ENCODE data around the gene ETFB.
"Not testable (repeated sequence)": the region's sequence is repeated elsewhere in the genome, so short reads cannot be mapped to it uniquely, and the experiment has no call there.

The ETFB gene

GRCh38 chr19:51365965-51366388, at the start of gene ETFB:
ETFB (minus strand) TSS chr19:51366388; CDS start chr19:51366326, 62 bp downstream.
- DNase-seq, result no peak

DNA sequence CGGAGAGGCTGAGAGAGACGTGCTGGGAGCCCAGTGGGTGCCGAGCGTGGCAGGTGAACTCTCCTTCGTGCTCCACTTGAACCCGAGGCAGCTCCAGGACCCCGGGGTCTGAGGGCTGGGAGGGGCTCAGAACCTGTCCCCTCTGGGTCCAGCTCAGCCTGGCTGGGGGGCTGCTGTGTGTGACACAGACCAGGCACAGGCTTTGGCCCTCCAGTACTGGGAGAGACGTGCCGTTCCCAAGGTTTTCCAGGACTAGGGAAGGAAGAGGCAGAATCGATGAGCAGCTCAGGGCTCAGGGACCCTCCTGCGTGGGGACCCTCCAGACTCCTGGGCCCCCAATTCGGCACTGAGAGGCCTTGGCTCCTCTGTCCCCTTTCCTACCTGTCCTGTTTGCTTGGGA, 49.0 kb upstream of the ETFB start:
- no peak for DNase-seq

- DNase-seq, result no peak
These were observed 45.0 kb upstream of the ETFB start for GRCh38 chr19:51410950-51411748.

DNA sequence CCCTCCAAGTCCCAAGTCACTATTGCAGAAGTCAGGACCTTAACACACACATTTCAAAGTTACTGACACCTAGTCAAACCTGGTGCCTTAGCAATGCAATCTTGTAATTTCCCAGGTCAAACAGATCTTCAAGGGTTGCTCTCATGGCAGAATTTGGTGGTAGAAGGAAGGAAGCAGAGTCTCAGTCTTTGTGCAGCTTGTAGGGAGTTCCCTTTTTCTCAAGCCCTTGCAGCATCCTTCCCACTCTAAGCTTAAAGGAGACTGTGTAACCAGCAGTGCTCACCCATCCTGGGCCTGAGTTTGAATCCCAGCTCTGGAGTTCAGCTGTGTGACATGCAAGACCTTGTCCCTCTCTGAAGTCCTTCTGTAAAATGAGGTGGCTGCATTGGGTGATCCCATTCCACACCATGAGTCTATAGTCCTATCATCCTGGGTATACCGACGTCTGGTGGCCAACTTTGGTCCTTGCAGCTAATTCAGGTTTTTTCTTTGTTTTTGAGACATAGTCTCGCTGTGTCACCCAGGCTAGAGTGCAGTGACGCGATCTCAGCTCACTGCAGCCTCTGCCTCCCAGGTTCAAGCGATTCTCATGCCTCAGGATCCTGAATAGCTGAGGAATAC, 41.4 kb upstream of the ETFB start:
- DNase-seq, result peak; percentile 44

GRCh38 chr19:51402117-51402516, 35.9 kb upstream of the ETFB start:
- DNase-seq, result no peak

DNA sequence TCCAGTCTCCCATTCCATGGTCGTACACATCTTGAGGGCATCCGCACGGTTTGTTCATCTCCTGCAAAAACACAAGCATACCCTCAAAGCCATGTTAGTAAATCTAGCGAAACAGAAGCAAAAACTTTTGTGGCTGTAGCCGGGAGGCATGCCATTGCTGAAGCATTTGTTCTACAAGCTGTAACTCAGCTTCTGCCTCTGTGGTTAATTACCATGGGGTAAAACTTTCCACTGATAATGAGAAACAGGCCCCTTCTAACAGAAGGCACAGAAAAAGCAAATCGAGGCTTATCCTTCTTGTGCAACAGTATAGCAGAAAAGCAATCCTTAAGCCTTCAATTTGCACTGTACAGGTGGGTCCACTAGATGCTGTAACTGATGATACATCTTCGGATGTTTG, 33.7 kb upstream of the ETFB start:
- DNase-seq, result not testable (repeated sequence)

DNA sequence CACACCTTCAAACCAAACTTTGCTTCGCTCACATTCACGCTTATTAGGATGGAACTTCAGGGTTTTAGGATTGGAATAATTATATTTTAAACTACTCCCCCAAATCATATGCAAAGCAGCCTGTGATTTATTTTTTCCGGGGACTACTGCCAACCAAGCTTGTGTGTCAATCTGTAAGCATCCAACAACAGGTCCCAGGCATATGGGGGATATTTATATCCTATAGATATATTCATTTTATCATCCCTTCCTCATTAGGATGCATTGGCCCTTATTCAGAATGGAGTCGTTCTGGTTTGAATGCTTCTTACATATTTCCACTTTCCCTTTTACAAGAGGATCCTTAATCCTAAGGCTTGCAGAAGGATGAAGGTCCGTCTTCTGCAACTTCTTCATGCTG, 33.0 kb upstream of the ETFB start:
- DNase-seq, result no peak

GRCh38 chr19:51398096-51398704, 32.0 kb upstream of the ETFB start:
- no peak for DNase-seq

DNA sequence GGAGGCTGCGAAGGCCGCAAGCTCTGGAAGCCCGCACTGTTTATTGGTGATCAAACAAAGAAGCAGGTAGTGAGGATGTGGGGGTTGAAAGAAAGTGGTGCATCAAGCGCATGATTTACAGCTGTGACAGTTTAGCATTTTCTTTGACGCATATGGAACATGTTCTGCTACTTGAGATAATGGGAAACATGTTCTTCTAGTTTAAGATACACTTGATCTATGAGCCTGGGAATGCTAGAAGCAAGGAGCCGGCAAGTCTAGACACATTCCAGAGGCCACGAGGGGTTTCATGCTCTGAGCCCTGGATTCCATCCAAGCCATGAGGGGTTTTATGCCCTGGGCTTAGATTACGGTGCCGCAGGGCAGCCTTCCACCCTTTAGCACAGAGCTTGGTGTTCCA, 31.3 kb upstream of the ETFB start:
- DNase-seq, result not testable (repeated sequence)

DNA sequence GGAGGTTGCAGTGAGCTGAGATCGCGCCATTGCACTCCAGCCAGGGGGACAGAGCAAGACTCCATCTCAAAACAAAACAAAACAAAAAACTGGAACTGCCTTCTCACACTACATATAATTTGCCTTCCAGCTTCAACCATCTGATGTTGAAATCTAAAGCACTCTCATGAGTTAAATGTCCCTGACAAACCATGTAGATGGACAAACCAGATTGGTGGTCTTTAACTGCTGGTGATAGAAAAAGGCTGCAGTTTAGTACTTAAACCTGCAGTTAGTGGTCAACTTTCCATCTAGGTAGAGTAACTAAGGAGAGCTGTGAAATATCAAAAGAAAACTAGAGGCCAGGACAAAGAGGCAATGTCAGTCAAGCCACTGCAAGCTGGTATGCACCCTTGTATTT, 30.0 kb upstream of the ETFB start:
- DNase-seq, result no peak

DNA sequence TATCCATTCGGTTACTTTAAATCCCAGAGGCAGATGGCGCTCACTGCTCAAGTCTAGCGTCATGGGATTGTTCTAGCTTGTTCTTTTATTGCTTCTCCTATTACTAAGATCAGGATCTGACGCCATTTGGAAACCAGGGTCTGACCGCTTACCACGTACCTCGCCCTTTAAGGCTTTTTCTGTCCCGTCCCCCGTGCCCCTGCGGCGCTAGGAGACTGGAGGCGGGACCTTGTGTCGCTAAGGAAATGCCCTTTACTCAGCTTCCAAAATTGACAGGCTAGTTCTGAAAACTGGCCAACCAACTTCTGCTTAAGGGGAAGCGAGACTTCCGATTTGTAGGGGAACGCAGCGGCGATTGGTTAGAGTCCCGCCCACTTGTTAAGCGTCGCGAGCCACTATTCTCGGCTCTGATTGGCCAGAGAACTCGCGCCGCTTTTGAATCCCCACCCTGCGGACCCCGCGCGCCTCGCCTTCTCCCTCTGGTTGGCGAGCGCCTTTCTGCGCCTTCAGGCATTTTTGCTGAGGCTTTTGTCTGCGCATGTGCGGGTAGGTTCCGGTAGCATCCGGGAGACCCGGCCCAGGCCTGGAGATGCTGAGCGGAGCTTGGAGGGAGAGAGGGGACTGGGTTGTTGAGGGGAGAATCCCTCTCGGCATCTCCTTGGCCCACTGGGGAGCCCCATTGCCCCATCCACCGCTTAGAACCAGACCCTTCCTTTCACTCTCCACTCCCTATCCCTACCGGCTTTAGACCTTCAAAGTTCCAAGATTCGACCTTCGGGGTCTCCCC, 28.1 kb upstream of the ETFB start:
- peak; percentile 95 for DNase-seq

- DNase-seq, result no peak
These were observed 26.5 kb upstream of the ETFB start for GRCh38 chr19:51392701-51393100.

- no peak for DNase-seq
These were observed 25.0 kb upstream of the ETFB start for GRCh38 chr19:51391073-51391611.

DNA sequence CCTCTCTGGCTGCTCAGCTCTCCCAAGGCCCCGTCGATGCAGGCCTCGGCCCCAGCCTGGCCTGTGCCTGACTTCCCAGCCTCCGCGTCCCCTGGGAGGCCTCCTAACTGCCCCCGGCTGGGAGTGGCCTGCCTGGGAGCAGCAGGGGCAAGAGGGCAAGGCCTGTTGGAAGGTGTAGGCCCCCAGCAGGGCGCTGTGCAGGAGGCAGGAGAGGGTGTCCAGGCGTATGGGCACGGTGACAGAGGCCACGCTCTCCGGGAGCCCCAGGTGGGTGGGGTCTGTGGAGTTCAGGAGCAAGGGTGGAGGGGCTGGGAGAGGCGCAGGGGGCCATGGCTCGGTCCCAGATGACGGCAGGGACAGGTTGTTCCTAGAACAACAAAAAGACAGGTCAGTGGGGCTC, 23.0 kb upstream of the ETFB start:
- DNase-seq, result no peak

DNA sequence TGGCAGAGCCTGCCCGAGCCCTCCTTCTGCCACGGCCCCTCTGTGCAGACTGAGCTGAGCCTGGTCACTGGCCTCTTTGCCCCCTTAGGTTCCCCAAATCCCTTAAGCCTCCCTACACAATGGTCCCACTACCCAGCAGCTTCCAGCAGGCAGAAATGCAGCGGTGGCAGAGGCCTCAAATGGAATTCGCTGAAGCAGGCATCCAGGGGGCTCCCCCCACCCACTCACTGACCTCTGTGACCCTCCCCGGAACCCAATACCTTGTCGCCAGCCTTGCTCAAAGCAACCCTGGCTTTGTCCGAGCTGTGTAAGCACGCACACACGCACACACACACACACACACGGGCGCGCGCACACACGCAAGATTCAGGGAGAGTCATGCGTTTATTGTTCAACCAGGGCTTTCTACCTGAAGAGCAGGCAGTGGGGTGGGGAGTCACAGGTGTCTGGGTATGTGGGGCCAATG, 21.8 kb upstream of the ETFB start, which contains the start of gene LIM2:
Gene LIM2, minus strand, starts transcription at position 51 of the 466 bp plus-strand sequence. CDS start 531 bp downstream, outside the sequence.
- DNase-seq, result no peak

GRCh38 chr19:51386882-51387520, 20.8 kb upstream of the ETFB start:
- no peak for DNase-seq

GRCh38 chr19:51382004-51382403, 15.8 kb upstream of the ETFB start:
- no peak for DNase-seq

DNA sequence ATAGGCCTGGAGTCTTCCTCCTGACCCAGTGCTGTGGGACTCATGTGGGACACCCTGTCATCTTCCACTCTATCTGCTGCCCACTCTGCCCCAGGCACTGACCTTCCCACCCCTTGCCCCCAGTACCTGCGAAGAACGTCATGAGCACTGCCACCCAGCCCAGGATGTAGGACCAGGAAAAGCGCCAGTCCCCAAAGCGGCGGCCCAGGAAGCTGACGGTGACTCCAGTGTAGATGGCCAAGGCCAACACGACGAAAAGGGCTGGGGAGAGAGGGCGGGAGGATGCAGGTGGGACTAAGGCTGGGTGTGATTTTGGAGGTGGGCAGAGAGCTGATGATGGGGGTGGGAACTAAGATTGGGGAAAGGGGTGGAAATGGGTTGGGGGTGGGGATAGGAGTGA, 14.2 kb upstream of the ETFB start:
- DNase-seq, result no peak

GRCh38 chr19:51377422-51377821, 11.2 kb upstream of the ETFB start:
- no peak for DNase-seq

- no peak for DNase-seq
These were observed 9.5 kb upstream of the ETFB start for GRCh38 chr19:51375504-51376221.

All from CD4-positive, alpha-beta T cell treated with Interleukin-15 for 1 hour (primary cell).